SHP77 treated with DMSO at 0.1 percent for 48 hours (cell line): Measurements from ENCODE around the gene FLYWCH1.
A peak's percentile ranks its signal among the peaks of the same experiment; 100 is the strongest.

Source experiments
- DNase-seq: peaks from one replicate; lab custom pipeline; 2025; lab: John Stamatoyannopoulos, UW

FLYWCH1 gene

GRCh38 chr16:2968738-2969544 lies 57.2 kb downstream of the FLYWCH1 start, which contains the start of gene PAQR4:
Gene PAQR4, plus strand, starts transcription at chr16:2969348. Its CDS starts 327 bp downstream, at chr16:2969675.
- DNase-seq: peak; percentile 66

GRCh38 chr16:2969545-2970521 lies 58.1 kb downstream of the FLYWCH1 start:
- DNase-seq: peak; percentile 19

- DNase-seq: no peak
Measured at GRCh38 chr16:2970563-2970962, 58.8 kb downstream of the FLYWCH1 start.

DNA sequence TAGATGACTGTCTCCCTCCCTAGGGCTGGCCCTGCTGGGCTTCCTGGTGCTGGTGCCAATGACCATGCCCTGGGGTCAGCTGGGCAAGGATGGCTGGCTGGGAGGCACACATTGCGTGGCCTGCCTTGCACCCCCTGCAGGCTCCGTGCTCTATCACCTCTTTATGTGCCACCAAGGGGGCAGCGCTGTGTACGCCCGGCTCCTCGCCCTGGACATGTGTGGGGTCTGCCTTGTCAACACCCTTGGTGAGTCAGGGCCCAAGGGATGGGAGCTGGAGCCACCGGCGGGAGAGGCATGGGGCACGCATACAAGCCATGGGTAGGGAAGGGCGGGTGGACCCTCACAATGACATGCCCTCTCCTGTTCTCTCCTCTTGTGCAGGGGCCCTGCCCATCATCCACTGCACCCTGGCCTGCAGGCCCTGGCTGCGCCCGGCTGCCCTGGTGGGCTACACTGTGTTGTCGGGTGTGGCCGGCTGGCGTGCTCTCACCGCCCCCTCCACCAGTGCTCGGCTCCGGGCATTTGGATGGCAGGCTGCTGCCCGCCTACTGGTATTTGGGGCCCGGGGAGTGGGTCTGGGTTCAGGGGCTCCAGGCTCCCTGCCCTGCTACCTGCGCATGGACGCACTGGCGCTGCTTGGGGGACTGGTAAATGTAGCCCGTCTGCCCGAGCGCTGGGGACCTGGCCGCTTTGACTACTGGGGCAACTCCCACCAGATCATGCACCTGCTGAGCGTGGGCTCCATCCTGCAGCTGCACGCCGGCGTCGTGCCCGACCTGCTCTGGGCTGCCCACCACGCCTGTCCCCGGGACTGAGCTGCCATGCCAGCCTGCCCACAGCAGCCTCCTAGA lies 59.6 kb downstream of the FLYWCH1 start:
- no peak for DNase-seq

DNA sequence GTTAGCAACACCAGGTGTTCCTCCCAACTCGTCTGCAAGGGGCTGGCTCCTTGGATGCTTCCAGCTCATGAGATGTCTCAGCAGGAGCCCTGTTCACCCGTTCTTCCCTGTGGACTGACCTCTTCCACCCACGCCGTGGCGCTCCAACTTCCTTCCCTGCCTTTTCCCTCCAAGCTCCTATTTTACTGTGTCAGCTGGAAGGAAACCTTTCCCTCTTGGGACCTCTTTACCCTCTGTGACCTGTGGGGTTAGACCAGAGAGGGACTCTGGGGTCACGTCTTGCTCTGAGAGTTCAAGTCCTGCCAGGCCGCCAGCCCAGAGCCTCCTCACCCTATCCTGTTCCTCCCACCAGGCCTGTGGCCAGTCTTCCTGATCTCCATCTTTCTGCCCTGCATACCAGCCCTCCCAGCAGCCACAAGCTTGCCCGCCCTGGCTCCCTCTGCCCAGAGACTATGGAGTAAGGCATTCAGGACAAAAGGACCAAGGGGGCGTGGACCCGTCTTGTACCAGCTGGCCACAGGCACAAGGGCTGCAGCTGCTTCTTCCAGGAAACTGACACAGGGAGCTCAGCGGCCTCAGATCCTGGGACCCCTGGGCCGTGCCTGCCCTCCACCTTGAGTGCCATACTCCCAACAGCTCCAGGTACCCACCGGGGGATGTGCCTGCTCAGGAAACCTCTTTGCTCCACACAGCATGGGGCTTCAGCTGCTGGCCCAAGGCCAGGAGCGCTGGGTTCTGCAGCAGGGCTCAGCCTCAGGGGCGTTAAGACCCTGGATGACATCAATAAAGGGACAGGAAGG lies 60.5 kb downstream of the FLYWCH1 start:
- no peak for DNase-seq

GRCh38 chr16:2973093-2973492 lies 61.4 kb downstream of the FLYWCH1 start:
- no peak for DNase-seq

- DNase-seq: no peak
Measured at GRCh38 chr16:2973605-2974318, 62.0 kb downstream of the FLYWCH1 start.

DNA sequence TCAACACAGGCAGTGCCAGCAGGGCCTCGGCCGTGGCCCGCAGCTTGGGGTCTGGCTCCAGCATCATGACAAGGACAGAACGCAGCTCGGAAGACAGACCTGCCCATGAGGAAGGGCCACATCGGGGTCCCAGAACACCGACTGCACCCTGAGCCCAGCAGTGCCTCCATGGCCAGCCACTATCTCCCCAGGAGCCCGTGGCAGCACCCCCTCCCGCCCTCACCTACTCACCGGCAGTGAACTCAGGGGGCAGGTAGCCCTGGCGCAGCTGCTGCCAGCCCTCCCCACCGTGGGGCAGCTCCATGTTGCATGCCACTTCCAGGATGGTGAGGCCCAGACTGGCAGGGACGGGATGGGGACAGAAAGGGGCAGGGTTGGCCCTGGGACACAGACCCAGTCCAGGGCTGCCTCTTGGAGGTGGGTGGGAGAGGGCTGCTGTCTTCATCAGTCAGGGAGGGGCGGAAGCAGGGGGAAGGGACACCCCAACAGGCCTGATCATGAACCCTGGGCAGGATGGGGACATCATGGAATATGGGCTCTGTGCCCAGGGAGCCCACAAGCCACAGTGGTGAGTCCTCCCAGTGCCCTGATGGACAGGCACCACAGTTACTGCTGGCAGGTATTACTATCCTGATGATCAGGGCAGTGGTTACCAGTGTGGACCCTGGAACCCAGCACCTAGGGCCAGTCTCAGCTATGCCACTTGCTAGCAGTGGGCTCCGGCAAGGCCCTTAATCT lies 62.8 kb downstream of the FLYWCH1 start:
- no peak for DNase-seq

GRCh38 chr16:2975161-2975795 lies 63.5 kb downstream of the FLYWCH1 start:
- DNase-seq: no peak

DNA sequence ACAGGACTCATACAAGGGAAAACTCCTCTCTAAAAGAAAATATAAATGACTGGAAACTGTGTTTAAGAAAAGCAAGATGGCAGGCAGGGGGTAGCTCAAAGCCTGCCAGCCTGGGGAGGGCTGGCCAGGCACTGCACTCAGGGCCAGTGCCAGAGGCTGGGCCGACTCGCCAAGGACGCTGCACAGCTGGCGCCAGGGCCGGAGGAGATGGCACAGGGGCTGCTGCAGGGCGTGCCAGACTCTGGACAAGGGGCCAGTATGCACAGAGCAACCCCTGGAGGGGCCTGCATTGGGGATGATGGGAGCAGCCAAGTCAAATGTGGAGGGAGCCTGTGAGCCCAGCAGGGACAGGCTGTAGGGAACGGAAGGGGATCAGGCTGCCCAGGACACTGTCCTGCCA lies 64.5 kb downstream of the FLYWCH1 start:
- no peak for DNase-seq

DNA sequence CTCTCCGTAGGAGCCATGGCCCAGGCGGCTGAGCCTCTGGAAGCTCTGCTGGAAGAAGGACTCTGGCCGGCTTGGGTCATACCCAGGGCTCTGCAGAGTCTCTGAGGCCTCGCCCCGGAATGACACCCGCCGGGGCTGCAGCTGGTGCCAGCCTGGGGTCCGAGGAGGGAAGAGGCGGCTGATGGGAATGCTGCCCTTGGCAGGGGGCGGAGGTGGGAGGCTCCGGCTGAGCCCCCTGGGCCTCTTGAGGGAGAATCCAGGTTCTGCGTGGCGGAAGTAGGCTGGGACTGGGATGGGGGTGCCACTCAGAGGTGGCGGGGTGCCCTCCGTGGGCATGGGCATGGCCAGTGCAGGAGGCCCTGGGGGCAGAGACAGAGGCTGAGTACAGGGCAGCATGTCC lies 64.9 kb downstream of the FLYWCH1 start:
- no peak for DNase-seq

DNA sequence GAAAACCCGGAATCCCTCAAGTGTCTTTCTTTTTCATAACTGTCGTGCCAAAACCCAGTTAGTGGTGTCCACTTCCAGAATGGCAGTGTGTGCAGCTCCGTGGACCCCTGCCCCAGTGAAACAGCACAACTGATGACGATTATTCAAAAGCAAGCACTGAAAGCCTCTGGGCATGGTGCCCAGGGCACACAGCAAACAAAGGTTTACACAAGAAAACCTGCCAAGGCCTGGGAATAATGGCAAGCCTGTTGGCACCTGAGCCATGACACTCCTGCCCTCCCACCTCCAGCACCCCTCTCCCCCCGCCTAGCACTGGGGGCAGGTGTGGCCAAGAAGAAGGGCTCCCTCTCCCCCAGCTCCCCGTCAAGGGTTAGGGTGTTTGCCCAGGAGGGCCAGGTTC lies 65.7 kb downstream of the FLYWCH1 start:
- DNase-seq: peak; percentile 11

DNA sequence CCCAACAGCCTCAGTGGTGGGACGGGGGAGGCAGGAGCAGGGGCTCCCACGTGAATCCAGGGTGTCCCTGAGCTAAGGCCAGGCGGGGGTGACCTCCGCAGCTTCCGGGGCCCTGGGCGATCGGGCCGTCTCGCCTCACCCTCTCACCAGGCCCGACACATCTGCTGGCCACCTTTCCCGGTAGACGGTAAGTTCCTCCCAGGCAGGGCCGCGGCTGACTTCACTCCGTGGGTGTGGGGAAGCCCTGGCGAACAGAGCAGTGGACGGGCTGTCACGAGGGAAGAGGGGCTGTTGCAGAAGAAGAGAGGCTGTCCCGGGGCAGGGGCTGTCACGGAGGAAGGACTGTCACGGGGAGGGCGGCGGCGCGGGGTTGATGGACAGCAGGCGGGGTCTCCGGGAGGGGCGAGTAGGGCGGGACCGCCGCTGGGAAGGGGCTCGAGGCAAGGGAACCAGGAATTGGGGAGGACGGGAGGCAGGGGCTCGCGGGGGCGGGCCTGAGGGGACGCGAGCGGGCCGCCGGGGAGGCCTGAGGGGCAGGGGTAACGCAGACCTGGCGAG lies 68.0 kb downstream of the FLYWCH1 start:
- DNase-seq: no peak

DNA sequence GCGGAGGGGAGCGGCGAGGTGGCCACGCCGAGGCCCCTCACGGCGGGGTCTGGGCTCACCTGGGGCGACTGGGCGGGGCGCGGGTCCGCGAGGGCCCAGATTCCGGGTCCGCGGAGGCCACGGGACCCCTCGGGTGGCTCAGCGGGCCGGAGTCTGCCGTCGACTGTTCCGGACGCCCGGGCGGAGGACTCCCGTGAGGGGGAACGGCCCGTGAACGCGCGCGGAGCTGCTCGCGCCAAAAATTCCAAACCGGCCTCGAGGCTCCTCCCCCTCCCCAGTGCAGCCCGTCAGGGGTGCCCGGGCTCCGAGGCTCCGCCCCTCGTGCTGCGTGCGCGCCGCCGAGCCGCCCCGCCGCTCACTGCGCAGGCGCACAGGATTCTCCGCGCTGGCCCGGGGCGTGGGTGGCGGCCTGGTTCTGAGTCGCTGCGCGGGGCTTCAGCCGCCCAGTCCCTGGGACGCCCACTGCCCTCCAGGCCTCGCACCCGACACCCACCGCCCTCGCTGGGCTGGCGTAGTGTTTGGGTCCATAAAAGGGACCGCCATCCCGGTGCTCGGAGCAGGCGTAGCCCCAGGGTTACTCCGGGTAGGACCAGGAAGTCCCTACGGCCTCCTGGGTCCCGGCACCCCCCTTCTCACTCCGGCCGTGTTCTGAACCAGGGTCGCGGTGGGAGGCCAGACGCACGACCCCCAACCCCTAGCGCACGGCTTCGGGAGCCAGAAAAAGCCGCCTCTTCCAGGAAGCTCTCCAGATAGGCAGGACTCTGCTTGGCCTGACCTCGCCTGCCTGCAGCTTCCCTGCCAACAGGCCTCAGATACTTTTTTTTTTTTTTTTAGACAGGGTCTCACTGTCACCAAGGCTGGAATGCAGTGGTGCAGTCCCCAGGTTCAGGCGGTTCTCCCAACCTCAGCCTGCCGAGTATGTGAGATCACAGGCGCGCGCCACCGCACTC lies 68.8 kb downstream of the FLYWCH1 start, which contains the start of gene PKMYT1:
Gene PKMYT1 (minus strand): TSS at position 220 of the 950 bp plus-strand sequence. CDS start 789 bp downstream, outside the sequence.
- DNase-seq: peak; percentile 42

GRCh38 chr16:2981177-2981898 lies 69.6 kb downstream of the FLYWCH1 start:
- DNase-seq: no peak

GRCh38 chr16:2981899-2982250 lies 70.1 kb downstream of the FLYWCH1 start:
- no peak for DNase-seq

- no peak for DNase-seq
Measured at GRCh38 chr16:2982402-2982801, 70.7 kb downstream of the FLYWCH1 start.
